ENCODE data around the gene LZTR1. TPM values are rescaled to one million over a fixed set of nuclear protein-coding genes. Genes with fewer than 3 reads are reported as not detected.

LZTR1 gene
- total RNA-seq, 1 donor from 2014 or later: 72.8 TPM

DNA sequence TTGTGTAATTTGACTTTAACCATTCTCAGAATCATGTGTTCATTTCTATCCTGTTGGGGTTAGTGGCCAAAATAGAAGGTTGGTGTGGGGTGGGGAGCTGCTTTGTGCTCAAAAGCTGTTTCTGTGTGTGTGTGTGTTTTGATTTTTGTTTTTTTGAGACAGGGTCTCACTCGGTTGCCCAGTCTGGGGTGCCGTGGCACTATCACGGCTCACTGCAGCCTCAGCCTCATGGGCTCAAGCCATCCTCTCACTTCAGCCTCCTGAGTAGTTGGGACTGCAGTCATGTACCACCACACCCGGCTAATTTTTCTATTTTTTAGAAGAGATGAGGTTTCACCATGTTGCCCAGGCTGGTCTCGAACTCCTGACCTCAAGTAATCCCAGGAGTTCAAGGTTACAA is 33.1 kb upstream of the LZTR1 start:
- no peak for DNase-seq (ENCODE audit: low spot score in 2 of 2)
- Histone ChIP-seq H3K4me3 (no peak overlapping the region), H3K9me3 (no peaks in the 10 kb centered on the region), H3K4me1 (peaks cover 0 to 19% of the 10 kb centered on the region in 2 donors), H3K27me3 (no peaks in the 10 kb centered on the region), H3K36me3 (peaks cover 14 to 42% of the 10 kb centered on the region in 2 donors), H3K27ac (no peak overlapping the region)
- intact Hi-C loops (cut with DNase I): no loop called here
- TF ChIP-seq, protein P1, sequence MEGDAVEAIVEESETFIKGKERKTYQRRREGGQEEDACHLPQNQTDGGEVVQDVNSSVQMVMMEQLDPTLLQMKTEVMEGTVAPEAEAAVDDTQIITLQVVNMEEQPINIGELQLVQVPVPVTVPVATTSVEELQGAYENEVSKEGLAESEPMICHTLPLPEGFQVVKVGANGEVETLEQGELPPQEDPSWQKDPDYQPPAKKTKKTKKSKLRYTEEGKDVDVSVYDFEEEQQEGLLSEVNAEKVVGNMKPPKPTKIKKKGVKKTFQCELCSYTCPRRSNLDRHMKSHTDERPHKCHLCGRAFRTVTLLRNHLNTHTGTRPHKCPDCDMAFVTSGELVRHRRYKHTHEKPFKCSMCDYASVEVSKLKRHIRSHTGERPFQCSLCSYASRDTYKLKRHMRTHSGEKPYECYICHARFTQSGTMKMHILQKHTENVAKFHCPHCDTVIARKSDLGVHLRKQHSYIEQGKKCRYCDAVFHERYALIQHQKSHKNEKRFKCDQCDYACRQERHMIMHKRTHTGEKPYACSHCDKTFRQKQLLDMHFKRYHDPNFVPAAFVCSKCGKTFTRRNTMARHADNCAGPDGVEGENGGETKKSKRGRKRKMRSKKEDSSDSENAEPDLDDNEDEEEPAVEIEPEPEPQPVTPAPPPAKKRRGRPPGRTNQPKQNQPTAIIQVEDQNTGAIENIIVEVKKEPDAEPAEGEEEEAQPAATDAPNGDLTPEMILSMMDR (IDR thresholded peaks at IDR 0.05): no peak

DNA sequence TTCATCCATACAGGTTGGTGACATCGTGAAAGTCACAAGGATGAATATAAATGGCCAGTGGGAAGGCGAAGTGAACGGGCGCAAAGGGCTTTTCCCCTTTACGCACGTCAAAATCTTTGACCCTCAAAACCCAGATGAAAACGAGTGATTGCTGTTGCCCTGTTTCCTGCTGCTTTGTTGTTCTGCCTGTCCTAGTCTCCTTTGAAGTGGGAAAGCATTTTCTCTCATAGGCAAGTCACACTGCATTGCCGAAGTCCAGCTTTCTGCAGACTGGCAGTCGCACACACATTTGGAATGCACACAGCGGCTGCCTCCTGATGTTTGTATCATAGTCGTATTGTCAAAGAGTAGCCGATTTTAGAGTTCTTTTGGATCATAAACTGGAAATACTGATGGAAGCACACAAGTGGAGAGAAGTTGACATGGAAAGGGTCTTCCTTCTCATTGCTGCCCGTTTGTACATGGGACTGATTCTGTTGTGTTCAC is 32.4 kb upstream of the LZTR1 start:
- no peak overlapping the region for H3K4me3 ChIP-seq
- no peaks in the 10 kb centered on the region for H3K27me3 ChIP-seq
- H3K36me3 ChIP-seq: peaks cover 14 to 42% of the 10 kb centered on the region in 2 donors
- intact Hi-C loops (cut with DNase I): no loop called here
- DNase-seq (ENCODE audit: low spot score in 2 of 2): no peak
- H3K4me1 ChIP-seq: peaks cover 0 to 12% of the 10 kb centered on the region in 2 donors
- H3K27ac ChIP-seq: no peak overlapping the region
- TF ChIP-seq, protein P1 (IDR thresholded peaks at IDR 0.05): no peak
- no peaks in the 10 kb centered on the region for H3K9me3 ChIP-seq

GRCh38 chr22:20951151-20951931 is 30.8 kb upstream of the LZTR1 start:
- Histone ChIP-seq H3K9me3 (no peaks in the 10 kb centered on the region), H3K27ac (no peak overlapping the region), H3K4me1 (peaks cover 0 to 1% of the 10 kb centered on the region in 2 donors), H3K27me3 (no peaks in the 10 kb centered on the region), H3K36me3 (peaks cover 14 to 42% of the 10 kb centered on the region in 2 donors), H3K4me3 (no peak overlapping the region)
- intact Hi-C loops (cut with DNase I): no loop called here
- no peak for DNase-seq (ENCODE audit: low spot score in 2 of 2)
- TF ChIP-seq, protein P1 (IDR thresholded peaks at IDR 0.05): no peak

- Histone ChIP-seq H3K27ac (no peak overlapping the region), H3K36me3 (peaks cover 14 to 42% of the 10 kb centered on the region in 2 donors), H3K27me3 (no peaks in the 10 kb centered on the region), H3K9me3 (no peaks in the 10 kb centered on the region), H3K4me1 (peaks cover 0 to 4% of the 10 kb centered on the region in 2 donors), H3K4me3 (no peak overlapping the region)
- TF ChIP-seq, protein P1 (IDR thresholded peaks at IDR 0.05): no peak
- intact Hi-C loops (cut with DNase I): no loop called here
- no peak for DNase-seq (ENCODE audit: low spot score in 2 of 2)
Measured at GRCh38 chr22:20951932-20952380, 30.1 kb upstream of the LZTR1 start.

- Histone ChIP-seq H3K27ac (no peak overlapping the region), H3K4me1 (peaks cover 0 to 4% of the 10 kb centered on the region in 2 donors), H3K4me3 (no peak overlapping the region), H3K36me3 (peaks cover 14 to 42% of the 10 kb centered on the region in 2 donors), H3K9me3 (no peaks in the 10 kb centered on the region), H3K27me3 (no peaks in the 10 kb centered on the region)
- DNase-seq (ENCODE audit: low spot score in 2 of 2): no peak
- intact Hi-C loops (cut with DNase I): no loop called here
- TF ChIP-seq, protein P1 (IDR thresholded peaks at IDR 0.05): no peak
Measured at GRCh38 chr22:20952544-20953341, 29.4 kb upstream of the LZTR1 start.

Measured in ascending aorta (tissue), 2 donors.